Measurements from ENCODE around the gene GAS7. TPM values are rescaled to one million over a fixed set of nuclear protein-coding genes. Genes with fewer than 3 reads are reported as not detected.

Gene GAS7
- total RNA-seq, 1 experiment from 2014 or later: 6.0 TPM

- no peak overlapping the region for H2BK12ac ChIP-seq (ENCODE audit: insufficient read length, low read depth, low read length)
- Mint-ChIP-seq H3K4me1 (0 out of 4 replicates have a peak, but pooled peaks cover 0 to 2% of the 10 kb centered on the region in 2 experiments), H3K27me3 (ENCODE audit: low read depth) (no peaks in the 10 kb centered on the region; the same call in none of the 2 replicates), H3K9me3 (peaks cover 5 to 12% of the 10 kb centered on the region in 2 experiments), H3K4me3 (no peak overlapping the region), H3K36me3 (ENCODE audit: insufficient read depth in 1 of 3, low read depth in 3 of 3) (peaks cover 0 to 5% (median 0%) of the 10 kb centered on the region in 3 experiments; a peak in 2 of 7 replicates), H3K27ac (no peak overlapping the region)
- H2BK5ac ChIP-seq (ENCODE audit: insufficient read length, low read length): no peak overlapping the region
- no peak overlapping the region for H3K4me2 ChIP-seq (ENCODE audit: insufficient read depth, insufficient read length, low read length)
- no peak overlapping the region for H2BK120ac ChIP-seq (ENCODE audit: low read depth, low read length, poor library complexity, severe bottlenecking)
- TF ChIP-seq CTCF (conservative IDR thresholded peaks at IDR 0.05): peak; percentile 97
- DNase-seq: peak; percentile 90
- no peak overlapping the region for H4K91ac ChIP-seq (ENCODE audit: insufficient read length, low read depth, low read length)
- no peak overlapping the region for H3K14ac ChIP-seq (ENCODE audit: insufficient read depth, low read length)
- no peak overlapping the region for H3K23ac ChIP-seq (ENCODE audit: insufficient read length, low read depth, low read length)
- no peak overlapping the region for H2AK5ac ChIP-seq (ENCODE audit: insufficient read length, low read length)
- no peak overlapping the region for H3K56ac ChIP-seq (ENCODE audit: insufficient read length, low read depth, low read length)
- no peak overlapping the region for H2BK15ac ChIP-seq (ENCODE audit: low read depth, low read length)
- no peak overlapping the region for H4K8ac ChIP-seq (replicated peaks; ENCODE audit: insufficient read length, low read depth, low read length)
- H3K18ac ChIP-seq (ENCODE audit: insufficient read length, low read depth, low read length): no peak overlapping the region
- no peaks in the 10 kb centered on the region for H3K27me3 ChIP-seq (ENCODE audit: insufficient read depth, low read length)
- no peak overlapping the region for H3K9ac ChIP-seq (ENCODE audit: extremely low read depth, insufficient read length, low read length)
- no peaks in the 10 kb centered on the region for H3K9me3 ChIP-seq (ENCODE audit: control insufficient read depth, low read depth, low read length)
- no peak overlapping the region for H2BK20ac ChIP-seq (ENCODE audit: low read depth, low read length, poor library complexity, severe bottlenecking)
- H4K20me1 ChIP-seq (ENCODE audit: control insufficient read depth, insufficient read depth, insufficient read length): no peaks in the 10 kb centered on the region
- no peak overlapping the region for H4K5ac ChIP-seq (ENCODE audit: insufficient read length, low read depth, low read length)
- no peaks in the 10 kb centered on the region for H3K79me1 ChIP-seq (ENCODE audit: insufficient read depth, low read depth, low read length, poor library complexity, severe bottlenecking)
- WGBS (ENCODE audit: extremely low coverage, insufficient read length, low lambda C conversion rate): no CpG with 5 or more reads among the region's 15 CpGs
- no peak overlapping the region for H3T11ph ChIP-seq (ENCODE audit: low read length)
- H3K79me2 ChIP-seq (ENCODE audit: insufficient read depth, low read length): no peaks in the 10 kb centered on the region
- no peak overlapping the region for H2AFZ ChIP-seq (ENCODE audit: low read length)
- no peaks in the 10 kb centered on the region for H3K23me2 ChIP-seq (ENCODE audit: insufficient read length, low read depth, low read length, poor library complexity, severe bottlenecking)
- H3K4me1 ChIP-seq (ENCODE audit: insufficient read depth, low read length): no peaks in the 10 kb centered on the region
- H3K27ac ChIP-seq (ENCODE audit: insufficient read length, low read depth, low read length): no peak overlapping the region
- no peak overlapping the region for H3K4ac ChIP-seq (ENCODE audit: low read depth, low read length)
These were observed 28.7 kb upstream of the GAS7 start for GRCh38 chr17:10226930-10227695.
